Esophagus (tissue), 2 donors: ENCODE results near the gene UMAD1. TPM values are rescaled to one million over a fixed set of nuclear protein-coding genes. Genes with fewer than 3 reads are reported as not detected.

Experiments used
- H3K27ac ChIP-seq, 2 donors: one replicate each; pipeline ENCODE4 v1.5.1; 2013; ENCODE audit warnings: low read depth in 2 of 2, mild to moderate bottlenecking in 2 of 2, inconsistent platforms in 1 of 2, low read length in 1 of 2, moderate library complexity in 1 of 2
- H3K27me3 ChIP-seq, 2 donors: one replicate each; pipeline ENCODE4 v1.6.1; 2013; ENCODE audit warnings: low read length in 2 of 2, control low read depth in 1 of 2, mild to moderate bottlenecking in 1 of 2; ENCODE audit not compliant: insufficient read depth in 2 of 2, control insufficient read depth in 1 of 2
- H3K36me3 ChIP-seq, 2 donors: one replicate each; pipeline ENCODE4 v1.6.1; 2013; ENCODE audit warnings: low read length in 1 of 2; ENCODE audit not compliant: control insufficient read depth in 2 of 2, insufficient read depth in 2 of 2
- H3K4me1 ChIP-seq, 2 donors: one replicate each; pipeline ENCODE4 v1.6.1; 2013; ENCODE audit warnings: low read length in 1 of 2; ENCODE audit not compliant: control insufficient read depth in 2 of 2, insufficient read depth in 2 of 2
- H3K4me3 ChIP-seq, 2 donors: one replicate each; pipeline ENCODE4 v1.5.1; 2013; ENCODE audit warnings: low read length in 2 of 2, mild to moderate bottlenecking in 2 of 2, low read depth in 1 of 2, moderate library complexity in 1 of 2
- H3K9me3 ChIP-seq, 2 donors: one replicate each; pipeline ENCODE4 v1.6.1; 2013; ENCODE audit warnings: mild to moderate bottlenecking in 2 of 2, low read depth in 1 of 2, low read length in 1 of 2, moderate library complexity in 1 of 2; ENCODE audit not compliant: control insufficient read depth in 2 of 2, insufficient read depth in 1 of 2
- WGBS, 2 donors: extraction: QIAGEN DNeasy Blood & Tissue Kit; methylation state at CpG; one replicate each; pipeline ENCODE4 v1.1.7; 2013; 5-methylcytosine and 5-hydroxymethylcytosine counted together
- polyA plus RNA-seq, 2 donors: library from polyadenylated mRNA; stranded (reverse); fragments of 200-250 nt; gene quantifications; one replicate each; pipeline ENCODE4 v1.2.3, GENCODE V29; 2013
- donor health status: healthy with polysubstance abuse.
- donor health status: Bipolar disorder and iron deficiency.

The UMAD1 gene
- polyA plus RNA-seq, 2 donors = 1.8 to 4.9 TPM

- H3K4me1 ChIP-seq = no peaks in the 10 kb centered on the region
- H3K27ac ChIP-seq = no peak overlapping the region
- H3K27me3 ChIP-seq = no peaks in the 10 kb centered on the region
- peaks cover 0 to 3% of the 10 kb centered on the region in 2 donors for H3K9me3 ChIP-seq
- H3K36me3 ChIP-seq = no peaks in the 10 kb centered on the region
- no peak overlapping the region for H3K4me3 ChIP-seq
- WGBS, 2 donors = 87 to 88% methylated on average over 1 of the region's 1 CpG
These were observed 209.6 kb downstream of the UMAD1 start for GRCh38 chr7:7850150-7850549.

- H3K27ac ChIP-seq = no peak overlapping the region
- H3K4me3 ChIP-seq = no peak overlapping the region
- H3K9me3 ChIP-seq = peaks cover 0 to 3% of the 10 kb centered on the region in 2 donors
- H3K4me1 ChIP-seq = no peaks in the 10 kb centered on the region
- WGBS, 2 donors = 95 to 98% methylated on average over 1 of the region's 1 CpG
- H3K36me3 ChIP-seq = no peaks in the 10 kb centered on the region
- H3K27me3 ChIP-seq = no peaks in the 10 kb centered on the region
These were observed 210.8 kb downstream of the UMAD1 start for GRCh38 chr7:7851381-7851780.

- Histone ChIP-seq H3K9me3 (peaks cover 0 to 3% of the 10 kb centered on the region in 2 donors), H3K4me1 (no peaks in the 10 kb centered on the region), H3K27me3 (no peaks in the 10 kb centered on the region), H3K4me3 (no peak overlapping the region), H3K27ac (no peak overlapping the region), H3K36me3 (no peaks in the 10 kb centered on the region)
- 84 to 85% methylated on average over 3 of the region's 3 CpGs for WGBS, 2 donors
These were observed 211.4 kb downstream of the UMAD1 start for GRCh38 chr7:7851991-7852390.

- Histone ChIP-seq H3K36me3 (no peaks in the 10 kb centered on the region), H3K4me1 (no peaks in the 10 kb centered on the region), H3K27me3 (no peaks in the 10 kb centered on the region), H3K9me3 (peaks cover 0 to 3% of the 10 kb centered on the region in 2 donors), H3K27ac (no peak overlapping the region), H3K4me3 (no peak overlapping the region)
- WGBS, 2 donors = 77 to 79% methylated on average over 3 of the region's 3 CpGs
These were observed 216.6 kb downstream of the UMAD1 start for GRCh38 chr7:7857143-7857583.

GRCh38 chr7:7858559-7858958 is 218.0 kb downstream of the UMAD1 start:
- Histone ChIP-seq H3K4me1 (no peaks in the 10 kb centered on the region), H3K4me3 (no peak overlapping the region), H3K27me3 (no peaks in the 10 kb centered on the region), H3K9me3 (peaks cover 0 to 3% of the 10 kb centered on the region in 2 donors), H3K27ac (no peak overlapping the region), H3K36me3 (no peaks in the 10 kb centered on the region)
- 75 to 80% methylated on average over 4 of the region's 4 CpGs for WGBS, 2 donors

GRCh38 chr7:7859411-7859810 is 218.9 kb downstream of the UMAD1 start:
- H3K27me3 ChIP-seq = no peaks in the 10 kb centered on the region
- peaks cover 0 to 3% of the 10 kb centered on the region in 2 donors for H3K9me3 ChIP-seq
- 94% methylated on average over 4 of the region's 4 CpGs for WGBS, 2 donors
- no peak overlapping the region for H3K4me3 ChIP-seq
- H3K27ac ChIP-seq = no peak overlapping the region
- H3K4me1 ChIP-seq = no peaks in the 10 kb centered on the region
- H3K36me3 ChIP-seq = no peaks in the 10 kb centered on the region

GRCh38 chr7:7861211-7861633 is 220.7 kb downstream of the UMAD1 start:
- WGBS, 2 donors = 64 to 80% methylated on average over 1 of the region's 1 CpG
- H3K4me1 ChIP-seq = no peaks in the 10 kb centered on the region
- no peak overlapping the region for H3K4me3 ChIP-seq
- no peaks in the 10 kb centered on the region for H3K27me3 ChIP-seq
- H3K27ac ChIP-seq = no peak overlapping the region
- H3K36me3 ChIP-seq = no peaks in the 10 kb centered on the region
- no peaks in the 10 kb centered on the region for H3K9me3 ChIP-seq

- Histone ChIP-seq H3K27me3 (no peaks in the 10 kb centered on the region), H3K9me3 (no peaks in the 10 kb centered on the region), H3K27ac (no peak overlapping the region), H3K36me3 (no peaks in the 10 kb centered on the region), H3K4me3 (no peak overlapping the region), H3K4me1 (no peaks in the 10 kb centered on the region)
- WGBS, 2 donors = 55 to 65% methylated on average over 2 of the region's 2 CpGs
These were observed 221.8 kb downstream of the UMAD1 start for GRCh38 chr7:7862393-7862792.

- no peaks in the 10 kb centered on the region for H3K36me3 ChIP-seq
- WGBS, 2 donors = 65 to 67% methylated on average over 10 of the region's 10 CpGs
- no peaks in the 10 kb centered on the region for H3K4me1 ChIP-seq
- no peaks in the 10 kb centered on the region for H3K27me3 ChIP-seq
- no peaks in the 10 kb centered on the region for H3K9me3 ChIP-seq
- H3K27ac ChIP-seq = no peak overlapping the region
- no peak overlapping the region for H3K4me3 ChIP-seq
These were observed 227.5 kb downstream of the UMAD1 start for GRCh38 chr7:7867846-7868571.

- Histone ChIP-seq H3K4me3 (no peak overlapping the region), H3K27ac (no peak overlapping the region), H3K9me3 (no peaks in the 10 kb centered on the region), H3K27me3 (no peaks in the 10 kb centered on the region), H3K4me1 (no peaks in the 10 kb centered on the region), H3K36me3 (no peaks in the 10 kb centered on the region)
- whole genome bisulfite sequencing, 2 donors = 54 to 91% methylated on average over 1 of the region's 1 CpG
These were observed 228.0 kb downstream of the UMAD1 start for GRCh38 chr7:7868572-7868899.
